Stimulated activated CD4-positive, alpha-beta T cell treated with anti-CD3 and anti-CD28 coated beads, Interleukin-1b, Interleukin-23, amount 100 ng/mL, for 48 hours (primary cell): ENCODE results near the gene MTA3.
"Not testable (repeated sequence)": the region's sequence is repeated elsewhere in the genome, so short reads cannot be mapped to it uniquely, and the experiment has no call there.

ENCODE experiments used
- DNase-seq: peaks from one replicate; pipeline ENCODE4 v3.0.0-alpha.2; 2020

MTA3 gene

DNA sequence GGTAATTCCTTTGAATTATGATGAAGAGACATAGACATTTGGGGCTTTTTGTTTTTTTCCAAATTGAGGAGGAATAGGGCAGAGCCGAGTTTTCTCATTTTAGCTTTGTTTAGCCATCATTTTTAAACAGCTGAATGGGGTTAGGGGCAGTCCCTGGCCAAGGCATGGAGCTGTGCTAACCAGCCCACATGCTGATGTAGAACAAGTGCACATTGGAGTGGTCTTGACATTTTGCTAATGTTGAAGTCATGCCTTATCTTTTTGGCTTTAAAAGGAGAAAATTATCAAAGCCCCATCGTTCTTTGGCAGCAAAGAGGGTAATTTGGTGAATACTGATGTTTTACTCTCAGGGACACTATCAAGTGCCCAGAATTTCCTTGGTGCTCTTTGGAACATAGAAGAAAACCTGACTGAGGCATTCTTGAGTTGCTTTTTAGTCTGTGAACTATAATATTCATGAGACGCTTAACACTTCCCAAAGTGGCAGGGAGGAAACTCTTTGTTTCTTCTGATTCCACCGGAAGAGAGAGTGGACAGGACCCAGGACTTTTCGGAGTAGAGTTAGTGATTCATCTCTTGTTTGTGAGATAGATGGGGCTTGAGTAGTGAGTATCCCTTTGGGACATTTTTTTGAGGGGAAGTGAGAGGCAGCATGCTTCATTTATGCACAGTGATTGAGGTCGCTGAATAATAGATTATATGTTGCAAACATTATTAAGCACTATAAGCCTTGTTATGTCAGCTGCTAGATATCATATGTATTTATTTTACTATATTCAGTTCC lies 45.0 kb downstream of the MTA3 start:
- no peak for DNase-seq

DNA sequence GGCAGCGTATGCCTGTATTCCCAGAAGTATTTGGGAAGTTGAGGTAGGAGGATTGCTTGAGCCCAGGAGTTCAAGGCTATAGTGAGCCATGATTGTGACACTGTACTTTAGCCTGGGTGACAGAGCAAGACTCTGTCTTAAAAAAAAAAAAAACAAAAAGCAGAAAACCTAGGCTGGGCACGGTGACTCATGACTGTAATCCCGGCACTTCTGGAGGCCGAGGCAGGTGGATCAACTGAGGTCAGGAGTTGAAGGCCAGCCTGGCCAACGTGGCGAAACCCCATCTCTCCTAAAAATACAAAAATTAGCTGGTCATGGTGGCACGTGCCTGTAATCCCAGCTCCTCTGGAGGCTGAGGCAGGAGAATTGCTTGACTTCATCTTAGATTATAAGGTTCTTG lies 46.4 kb downstream of the MTA3 start:
- DNase-seq = no peak

DNA sequence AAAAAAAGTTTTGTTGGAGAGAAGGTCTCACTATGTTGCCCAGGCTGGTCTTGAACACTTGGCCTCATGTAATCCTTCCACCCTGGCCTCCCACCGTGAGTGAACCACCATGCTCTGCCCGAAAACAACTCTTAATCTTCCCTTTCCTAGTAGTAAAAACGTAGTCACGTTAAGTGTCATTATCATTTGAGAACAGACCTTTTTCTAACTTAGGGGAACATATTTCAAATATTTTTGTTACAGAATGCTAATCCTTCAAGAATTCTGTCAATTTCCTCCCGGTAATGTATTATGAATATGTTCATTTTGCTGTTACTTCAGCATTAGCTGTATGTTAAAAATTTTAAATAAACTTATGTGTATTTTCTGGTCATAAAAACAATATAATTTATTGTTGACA lies 49.7 kb downstream of the MTA3 start:
- DNase-seq = no peak

DNA sequence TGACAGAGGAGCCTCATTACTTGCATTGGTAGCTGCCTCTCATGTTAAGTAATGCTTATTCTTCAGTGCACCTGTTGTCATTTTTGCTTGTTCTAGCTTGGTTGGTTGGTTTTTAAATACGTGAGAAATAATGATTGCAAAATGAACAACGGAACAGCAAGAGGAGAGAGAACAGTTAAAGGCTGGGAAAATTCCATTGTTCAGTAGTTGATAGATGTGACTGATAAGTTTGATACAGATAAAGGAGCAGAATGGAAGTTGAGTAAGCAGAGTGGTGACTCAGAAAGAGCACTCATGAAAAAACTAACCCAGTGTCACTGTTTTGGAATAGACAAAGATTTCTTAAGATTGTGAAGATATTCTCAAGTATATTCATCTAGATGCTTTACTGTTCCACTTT lies 50.5 kb downstream of the MTA3 start:
- no peak for DNase-seq

DNA sequence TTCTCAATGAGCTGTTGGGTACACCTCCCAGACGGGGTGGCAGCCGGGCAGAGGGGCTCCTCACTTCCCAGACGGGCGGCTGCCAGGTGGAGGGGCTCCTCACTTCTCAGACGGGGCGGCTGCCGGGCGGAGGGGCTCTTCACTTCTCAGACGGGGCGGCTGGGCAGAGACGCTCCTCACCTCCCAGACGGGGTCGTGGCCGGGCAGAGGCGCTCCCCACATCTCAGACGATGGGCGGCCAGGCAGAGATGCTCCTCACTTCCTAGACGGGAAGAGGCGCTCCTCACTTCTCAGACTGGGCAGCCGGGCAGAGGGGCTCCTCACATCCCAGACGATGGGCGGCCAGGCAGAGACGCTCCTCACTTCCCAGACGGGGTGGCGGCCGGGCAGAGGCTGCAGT lies 53.2 kb downstream of the MTA3 start:
- DNase-seq = not testable (repeated sequence)

- no peak for DNase-seq
Measured at GRCh38 chr2:42622943-42623676, 54.7 kb downstream of the MTA3 start.

- no peak for DNase-seq
Measured at GRCh38 chr2:42624047-42624446, 55.6 kb downstream of the MTA3 start.

DNA sequence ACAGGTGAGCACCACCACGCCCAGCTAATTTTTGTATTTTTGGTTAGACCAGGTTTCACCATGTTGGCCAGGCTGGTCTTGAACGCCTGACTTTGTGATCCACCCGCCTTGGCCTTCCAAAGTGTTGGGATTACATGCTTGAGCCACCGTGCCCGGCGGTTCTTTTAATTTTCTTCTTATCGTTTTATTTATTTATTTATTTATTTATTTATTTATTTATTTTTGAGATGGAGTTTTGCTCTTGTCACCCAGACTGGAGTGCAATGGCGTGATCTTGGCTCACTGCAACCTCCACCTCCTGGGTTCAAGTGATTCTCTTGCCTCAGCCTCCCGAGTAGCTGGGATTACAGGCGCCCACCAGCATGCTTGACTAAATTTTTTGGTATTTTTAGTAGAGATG lies 59.6 kb downstream of the MTA3 start:
- DNase-seq = not testable (repeated sequence)

DNA sequence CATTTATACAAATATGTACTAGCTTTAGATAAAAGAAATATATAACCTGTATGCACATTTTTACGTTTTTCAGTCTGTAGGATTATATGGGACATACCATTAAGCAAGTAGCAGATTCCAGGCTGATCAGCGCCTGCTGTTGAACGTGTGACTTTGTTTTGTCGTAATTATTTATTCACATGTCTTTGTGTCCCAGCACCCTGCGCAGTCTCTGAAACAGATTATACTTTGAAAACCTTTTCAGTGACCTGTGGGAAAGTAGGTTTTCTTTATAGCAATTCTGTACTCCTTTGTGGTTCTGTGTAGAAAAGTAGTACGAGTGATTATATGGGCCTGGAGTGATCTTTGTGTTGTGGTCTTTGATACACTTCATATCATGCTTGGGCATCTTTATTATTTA lies 68.5 kb downstream of the MTA3 start:
- no peak for DNase-seq

DNA sequence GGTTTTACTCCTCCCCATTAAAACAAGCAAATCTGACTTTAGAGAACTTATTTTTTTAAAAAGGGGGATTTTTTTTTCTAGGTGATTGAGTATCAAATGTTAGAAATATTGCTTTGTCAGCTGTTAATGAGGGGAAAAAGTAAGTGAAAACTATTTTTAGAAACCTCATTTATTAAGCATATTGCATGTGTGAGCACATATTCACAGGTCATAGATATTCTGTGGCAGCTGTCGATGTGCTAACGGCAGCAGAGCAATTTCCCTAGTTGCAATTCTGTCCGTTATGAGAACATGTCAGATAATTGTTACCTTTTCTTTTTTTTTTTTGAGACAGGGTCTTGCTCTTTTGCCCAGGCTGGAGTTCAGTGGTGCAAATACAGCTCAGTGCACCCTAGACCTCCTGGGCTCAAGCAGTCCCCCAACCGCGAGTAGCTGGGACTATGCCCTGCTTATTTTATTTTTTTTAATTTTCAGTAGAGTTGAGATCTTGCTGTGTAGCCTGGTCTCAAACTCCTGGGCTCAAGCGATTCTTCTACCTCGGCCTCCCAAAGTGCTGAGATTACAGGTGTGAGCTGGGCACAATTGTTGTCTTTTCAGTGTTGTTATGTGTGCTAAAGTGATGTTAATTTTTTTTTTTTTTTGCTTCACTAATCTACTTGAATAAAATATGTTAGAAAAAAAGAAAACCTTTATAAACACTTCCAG lies 69.8 kb downstream of the MTA3 start:
- DNase-seq = no peak

GRCh38 chr2:42639340-42640077 lies 71.1 kb downstream of the MTA3 start:
- DNase-seq = no peak

- no peak for DNase-seq
Measured at GRCh38 chr2:42640261-42640660, 71.8 kb downstream of the MTA3 start.

DNA sequence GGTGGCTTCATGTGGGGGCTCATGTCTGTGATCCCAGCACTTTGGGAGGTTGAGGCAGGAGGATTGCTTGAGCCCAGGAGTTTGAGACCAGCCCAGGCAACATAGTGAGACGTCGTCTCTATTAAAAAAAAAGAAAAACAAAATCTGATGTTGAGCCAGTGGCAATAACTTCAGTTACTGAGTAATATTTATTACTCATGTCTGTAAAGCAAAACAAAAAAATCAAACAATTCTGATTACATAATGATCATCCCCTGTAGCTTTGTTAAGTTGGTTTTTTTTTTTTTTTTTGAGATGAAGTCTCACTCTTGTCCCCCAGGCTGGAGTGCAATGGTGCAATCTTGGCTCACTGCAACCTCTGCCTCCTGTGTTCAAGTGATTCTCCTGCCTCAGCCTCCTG lies 73.9 kb downstream of the MTA3 start:
- not testable (repeated sequence) for DNase-seq

- DNase-seq = no peak
Measured at GRCh38 chr2:42645551-42645950, 77.1 kb downstream of the MTA3 start.

- no peak for DNase-seq
Measured at GRCh38 chr2:42648796-42649195, 80.4 kb downstream of the MTA3 start.

DNA sequence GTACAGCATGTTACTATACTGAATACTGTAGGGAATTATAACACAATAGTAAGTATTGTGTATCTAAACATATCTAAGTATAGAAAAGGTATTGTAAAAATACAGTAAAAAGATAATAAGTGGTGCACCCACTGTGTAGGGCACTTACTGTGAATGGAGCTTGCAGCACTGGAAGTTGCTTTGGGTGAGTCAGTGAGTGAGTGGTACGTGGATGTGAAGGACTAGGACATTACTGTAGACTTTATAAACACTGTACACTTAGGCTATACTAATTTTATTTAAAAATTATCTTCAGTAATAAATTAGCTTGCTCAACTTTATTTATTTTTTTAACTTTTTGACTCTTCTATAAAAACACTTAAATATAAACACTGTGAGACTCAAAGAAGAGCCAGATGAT lies 82.6 kb downstream of the MTA3 start:
- no peak for DNase-seq

DNA sequence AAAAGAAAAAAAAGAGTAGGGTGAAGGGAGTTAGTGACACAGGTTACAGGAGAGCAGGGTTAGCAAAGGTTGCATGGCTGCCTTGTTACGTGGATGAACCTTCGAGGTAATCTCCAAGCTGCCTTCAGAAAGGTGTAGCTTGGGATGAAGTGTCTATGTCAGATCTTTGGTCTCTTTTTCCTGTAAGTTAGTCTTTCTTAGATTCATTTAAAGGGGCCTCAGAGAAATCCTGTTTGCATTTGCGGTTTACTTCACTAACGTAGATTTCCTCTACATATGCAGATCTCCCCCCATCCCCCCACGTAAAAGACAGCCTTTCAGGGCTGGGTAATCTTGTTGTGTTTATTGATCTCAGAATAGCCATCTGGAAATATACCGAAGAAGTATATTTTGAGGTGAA lies 83.7 kb downstream of the MTA3 start:
- no peak for DNase-seq

GRCh38 chr2:42653039-42653438 lies 84.6 kb downstream of the MTA3 start:
- DNase-seq = no peak

GRCh38 chr2:42653908-42654445 lies 85.5 kb downstream of the MTA3 start:
- DNase-seq = no peak

- DNase-seq = no peak
Measured at GRCh38 chr2:42658306-42658705, 89.9 kb downstream of the MTA3 start.

- no peak for DNase-seq
Measured at GRCh38 chr2:42659609-42660008, 91.2 kb downstream of the MTA3 start.

DNA sequence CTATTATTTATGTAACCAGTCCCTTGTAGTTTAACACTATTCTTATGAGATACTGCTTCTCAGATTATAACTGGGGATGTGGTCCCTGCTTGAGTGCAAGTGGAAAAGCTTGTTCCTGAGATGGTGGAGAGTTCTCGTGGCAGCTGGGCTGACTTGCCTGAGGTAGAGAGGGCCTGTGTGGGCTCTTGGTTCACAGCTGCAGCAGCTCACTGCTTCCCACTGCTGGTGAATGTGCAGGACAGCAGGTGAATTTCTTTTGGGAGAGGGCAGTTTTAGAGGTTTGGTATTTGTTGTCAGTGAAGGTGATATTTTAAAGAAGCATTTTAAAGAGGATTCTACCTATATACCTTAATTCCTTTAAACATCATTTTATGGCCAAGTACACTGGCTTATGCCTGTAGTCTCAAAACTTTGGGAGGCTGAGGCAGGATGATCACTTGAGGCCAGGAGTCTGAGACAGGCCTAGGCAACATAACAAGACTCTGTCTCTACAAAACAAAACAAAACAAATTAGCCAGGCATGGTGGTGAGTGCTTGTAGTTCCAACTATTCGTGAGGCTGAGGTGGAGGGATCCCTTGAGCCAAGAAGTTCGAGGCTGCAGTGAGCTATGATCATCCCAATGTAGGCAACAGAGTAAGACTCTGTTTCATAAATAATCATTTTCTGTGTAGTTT lies 94.8 kb downstream of the MTA3 start:
- DNase-seq = peak; percentile 64
